ENCODE data around the gene FBXW2.

DNA sequence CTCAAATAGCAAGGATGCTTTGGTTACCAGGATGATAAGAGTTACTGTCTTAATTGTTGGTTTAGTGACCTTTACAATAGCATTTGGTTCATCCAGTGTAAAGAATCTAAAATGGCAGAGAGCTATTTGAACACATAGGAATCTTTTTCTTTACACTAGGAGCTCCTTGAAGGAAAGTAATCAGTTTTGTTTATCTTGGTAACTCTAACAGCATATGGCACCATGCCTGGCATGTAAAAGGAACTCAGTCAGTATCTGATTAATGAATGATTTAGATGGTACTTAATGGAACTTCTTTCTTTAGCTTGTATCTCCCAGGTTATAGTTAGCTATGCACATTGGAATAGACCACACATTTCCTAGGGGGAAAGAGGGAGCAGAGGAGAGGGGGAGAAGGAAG lies 39.6 kb upstream of the FBXW2 start:
- no peak for TF ChIP-seq FOXK2 (IDR thresholded peaks at IDR 0.05)
- TF ChIP-seq TARDBP (IDR thresholded peaks at IDR 0.05), result no peak
- TF ChIP-seq HDGF (IDR thresholded peaks at IDR 0.05; ENCODE audit: borderline replicate concordance), result no peak
- no peak for TF ChIP-seq SP1 (IDR thresholded peaks at IDR 0.05)
- no peak for TF ChIP-seq FOXA1 (IDR thresholded peaks at IDR 0.05)
- no peak for TF ChIP-seq NFRKB (IDR thresholded peaks at IDR 0.05)
- TF ChIP-seq LEF1 (IDR thresholded peaks at IDR 0.05; ENCODE audit: borderline replicate concordance), result no peak
- no peak for TF ChIP-seq ELF4 (IDR thresholded peaks at IDR 0.05)
- TF ChIP-seq FOXM1 (IDR thresholded peaks at IDR 0.05; ENCODE audit: borderline replicate concordance), result no peak
- TF ChIP-seq ARNT (IDR thresholded peaks at IDR 0.05), result no peak
- no peak for TF ChIP-seq ZNF384 (IDR thresholded peaks at IDR 0.05)
- TF ChIP-seq L3MBTL2 (conservative IDR thresholded peaks at IDR 0.05), result no peak
- no peak for TF ChIP-seq SUZ12 (IDR thresholded peaks at IDR 0.05)
- TF ChIP-seq, protein P1, sequence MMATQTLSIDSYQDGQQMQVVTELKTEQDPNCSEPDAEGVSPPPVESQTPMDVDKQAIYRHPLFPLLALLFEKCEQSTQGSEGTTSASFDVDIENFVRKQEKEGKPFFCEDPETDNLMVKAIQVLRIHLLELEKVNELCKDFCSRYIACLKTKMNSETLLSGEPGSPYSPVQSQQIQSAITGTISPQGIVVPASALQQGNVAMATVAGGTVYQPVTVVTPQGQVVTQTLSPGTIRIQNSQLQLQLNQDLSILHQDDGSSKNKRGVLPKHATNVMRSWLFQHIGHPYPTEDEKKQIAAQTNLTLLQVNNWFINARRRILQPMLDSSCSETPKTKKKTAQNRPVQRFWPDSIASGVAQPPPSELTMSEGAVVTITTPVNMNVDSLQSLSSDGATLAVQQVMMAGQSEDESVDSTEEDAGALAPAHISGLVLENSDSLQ (IDR thresholded peaks at IDR 0.05), result no peak
